Astrocyte (in vitro differentiated cells and primary cell): ENCODE data around the gene IMMP2L. TPM values are rescaled to one million over a fixed set of nuclear protein-coding genes. Genes with fewer than 3 reads are reported as not detected.

ENCODE experiments used
- DNase-seq: peaks from one replicate; pipeline ENCODE4 v3.0.0-alpha.2; 2010; ENCODE audit warnings: low read depth
- FAIRE-seq: peaks from 2 replicates; lab custom pipeline; 2011; peaks lifted over from hg19 to GRCh38; lab: Jason Lieb, UNC
- H2AFZ ChIP-seq: 2 replicates; pipeline ENCODE4 v1.6.0; 2012; ENCODE audit warnings: low read depth, low read length, inconsistent platforms
- H3K27ac ChIP-seq: 2 replicates; pipeline ENCODE4 v1.5.1; 2011; ENCODE audit warnings: low read depth, low read length, inconsistent platforms
- H3K27me3 ChIP-seq: 2 replicates; pipeline ENCODE4 v1.6.0; 2011; ENCODE audit warnings: low read length, inconsistent platforms; ENCODE audit not compliant: insufficient read depth
- H3K36me3 ChIP-seq: 2 replicates; pipeline ENCODE4 v1.5.1; 2011; ENCODE audit warnings: low read length, inconsistent platforms; ENCODE audit not compliant: insufficient read depth
- H3K4me1 ChIP-seq: 2 replicates; pipeline ENCODE4 v1.5.1; 2011; ENCODE audit warnings: low read length, inconsistent platforms; ENCODE audit not compliant: insufficient read depth
- H3K4me2 ChIP-seq: 2 replicates; pipeline ENCODE4 v1.6.0; 2012; ENCODE audit warnings: low read length, inconsistent platforms
- H3K4me3 ChIP-seq: 2 replicates; pipeline ENCODE4 v1.5.1; 2011; ENCODE audit warnings: low read depth, mild to moderate bottlenecking, low read length, inconsistent platforms; ENCODE audit not compliant: insufficient read depth
- H3K79me2 ChIP-seq: 2 replicates; pipeline ENCODE4 v1.6.0; 2012; ENCODE audit warnings: mild to moderate bottlenecking, low read length, inconsistent platforms; ENCODE audit not compliant: insufficient read depth
- H3K9ac ChIP-seq: 2 replicates; pipeline ENCODE4 v1.6.0; 2012; ENCODE audit warnings: mild to moderate bottlenecking, low read length, inconsistent platforms
- H3K9me3 ChIP-seq: 2 replicates; pipeline ENCODE4 v1.5.1; 2012; ENCODE audit warnings: low read depth, mild to moderate bottlenecking, low read length, inconsistent platforms; ENCODE audit not compliant: insufficient read depth
- H4K20me1 ChIP-seq: 2 replicates; pipeline ENCODE4 v1.6.0; 2012; ENCODE audit warnings: low read length, inconsistent platforms; ENCODE audit not compliant: insufficient read depth
- H3K27ac Mint-ChIP-seq: one replicate; pipeline ENCODE4 v1.8.0; 2021; ENCODE audit warnings: mild to moderate bottlenecking, mixed read lengths; ENCODE audit not compliant: unreplicated experiment
- H3K27me3 Mint-ChIP-seq: one replicate; pipeline ENCODE4 v1.8.0; 2021; ENCODE audit warnings: low read depth, mixed read lengths; ENCODE audit not compliant: unreplicated experiment
- H3K36me3 Mint-ChIP-seq: one replicate; pipeline ENCODE4 v1.8.0; 2021; ENCODE audit warnings: low read depth, mixed read lengths; ENCODE audit not compliant: unreplicated experiment
- H3K4me1 Mint-ChIP-seq: one replicate; pipeline ENCODE4 v1.8.0; 2021; ENCODE audit warnings: low read depth, mixed read lengths; ENCODE audit not compliant: unreplicated experiment
- H3K4me3 Mint-ChIP-seq: one replicate; pipeline ENCODE4 v1.8.0; 2021; ENCODE audit warnings: mild to moderate bottlenecking, moderate library complexity, mixed read lengths; ENCODE audit not compliant: unreplicated experiment
- H3K9me3 Mint-ChIP-seq: one replicate; pipeline ENCODE4 v1.8.0; 2021; ENCODE audit warnings: mild to moderate bottlenecking, mixed read lengths; ENCODE audit not compliant: unreplicated experiment
- CTCF ChIP-seq: IDR thresholded peaks from 2 replicates; pipeline ENCODE4 v1.5.1; 2011; ENCODE audit warnings: low read depth, mild to moderate bottlenecking, inconsistent platforms, low read length, moderate library complexity; ENCODE audit not compliant: insufficient read depth
- EZH2 ChIP-seq: IDR thresholded peaks from 2 replicates; pipeline ENCODE4 v1.6.1; 2012; ENCODE audit warnings: mild to moderate bottlenecking, low read length, inconsistent platforms; ENCODE audit not compliant: insufficient read depth
- total RNA-seq: library from RNA; stranded (reverse); gene quantifications from 2 replicates; pipeline ENCODE4 v1.2.1, GENCODE V29; 2021

IMMP2L gene
- total RNA-seq, 1 donor from 2014 or later, result 13.8 TPM

- Histone ChIP-seq H3K79me2 (no peaks in the 10 kb centered on the region), H3K4me3 (no peak overlapping the region), H4K20me1 (no peaks in the 10 kb centered on the region), H3K4me2 (no peak overlapping the region), H3K36me3 (no peaks in the 10 kb centered on the region), H3K27me3 (no peaks in the 10 kb centered on the region), H3K9ac (no peak overlapping the region), H2AFZ (no peak overlapping the region), H3K4me1 (no peaks in the 10 kb centered on the region), H3K27ac (no peak overlapping the region), H3K9me3 (no peaks in the 10 kb centered on the region)
- no peak for TF ChIP-seq CTCF
- no peak for TF ChIP-seq EZH2
- Mint-ChIP-seq H3K9me3 (no peaks in the 10 kb centered on the region), H3K36me3 (no peaks in the 10 kb centered on the region), H3K4me3 (no peak overlapping the region), H3K27ac (no peak overlapping the region), H3K27me3 (no peaks in the 10 kb centered on the region), H3K4me1 (no peaks in the 10 kb centered on the region)
- FAIRE-seq, result no peak
- no peak for DNase-seq
Measured at GRCh38 chr7:111374027-111374426, 188.3 kb downstream of the IMMP2L start.

GRCh38 chr7:111371437-111371836 lies 190.9 kb downstream of the IMMP2L start:
- Histone ChIP-seq H3K27me3 (no peaks in the 10 kb centered on the region), H3K4me3 (no peak overlapping the region), H3K9me3 (no peaks in the 10 kb centered on the region), H2AFZ (no peak overlapping the region), H3K36me3 (no peaks in the 10 kb centered on the region), H3K4me1 (no peaks in the 10 kb centered on the region), H4K20me1 (no peaks in the 10 kb centered on the region), H3K27ac (no peak overlapping the region), H3K4me2 (no peak overlapping the region), H3K9ac (no peak overlapping the region), H3K79me2 (no peaks in the 10 kb centered on the region)
- no peak overlapping the region for H3K4me3 Mint-ChIP-seq
- no peak for FAIRE-seq
- peaks cover 5% of the 10 kb centered on the region for H3K4me1 Mint-ChIP-seq
- no peaks in the 10 kb centered on the region for H3K9me3 Mint-ChIP-seq
- TF ChIP-seq EZH2 (no peak), CTCF (no peak)
- H3K27ac Mint-ChIP-seq, result no peak overlapping the region
- no peak for DNase-seq
- H3K36me3 Mint-ChIP-seq, result no peaks in the 10 kb centered on the region
- H3K27me3 Mint-ChIP-seq, result no peaks in the 10 kb centered on the region

GRCh38 chr7:111370002-111370401 lies 192.3 kb downstream of the IMMP2L start:
- Histone ChIP-seq H2AFZ (no peak overlapping the region), H3K9me3 (no peaks in the 10 kb centered on the region), H3K9ac (no peak overlapping the region), H4K20me1 (no peaks in the 10 kb centered on the region), H3K4me3 (no peak overlapping the region), H3K4me2 (no peak overlapping the region), H3K36me3 (no peaks in the 10 kb centered on the region), H3K79me2 (no peaks in the 10 kb centered on the region), H3K27me3 (no peaks in the 10 kb centered on the region), H3K27ac (no peak overlapping the region), H3K4me1 (no peaks in the 10 kb centered on the region)
- no peaks in the 10 kb centered on the region for H3K36me3 Mint-ChIP-seq
- H3K27me3 Mint-ChIP-seq, result no peaks in the 10 kb centered on the region
- H3K9me3 Mint-ChIP-seq, result no peaks in the 10 kb centered on the region
- TF ChIP-seq CTCF (no peak), EZH2 (no peak)
- no peak overlapping the region for H3K27ac Mint-ChIP-seq
- DNase-seq (no peak), FAIRE-seq (no peak)
- no peak overlapping the region for H3K4me3 Mint-ChIP-seq
- H3K4me1 Mint-ChIP-seq, result peaks cover 5% of the 10 kb centered on the region
